ENCODE data around the gene KLHL29. TPM values are rescaled to one million over a fixed set of nuclear protein-coding genes. Genes with fewer than 3 reads are reported as not detected.

KLHL29 gene
- total RNA-seq, 2 experiments from 2014 or later, result 0.23 to 0.66 TPM

DNA sequence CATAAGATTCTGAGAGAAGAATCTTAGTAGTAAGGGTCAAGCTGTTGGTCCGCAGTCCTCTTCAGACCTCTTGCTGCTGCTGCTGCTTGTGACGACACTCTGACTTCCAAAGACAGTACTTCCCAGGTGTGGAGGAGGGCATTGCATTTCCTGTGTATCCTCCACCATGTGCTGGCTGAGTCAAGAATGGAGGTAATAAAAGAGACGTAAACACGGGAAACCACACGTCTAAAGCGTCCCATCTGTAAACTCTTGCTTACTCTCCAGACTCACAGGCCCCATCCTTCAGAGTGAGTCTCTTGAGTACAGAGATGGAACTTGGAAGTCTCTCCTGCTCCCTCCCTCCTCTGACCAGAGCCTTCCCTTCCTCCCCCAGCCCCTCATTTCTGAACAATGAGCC is 25.6 kb downstream of the KLHL29 start:
- CTCF ChIA-PET (ENCODE audit: unreplicated experiment), result no interaction called here

DNA sequence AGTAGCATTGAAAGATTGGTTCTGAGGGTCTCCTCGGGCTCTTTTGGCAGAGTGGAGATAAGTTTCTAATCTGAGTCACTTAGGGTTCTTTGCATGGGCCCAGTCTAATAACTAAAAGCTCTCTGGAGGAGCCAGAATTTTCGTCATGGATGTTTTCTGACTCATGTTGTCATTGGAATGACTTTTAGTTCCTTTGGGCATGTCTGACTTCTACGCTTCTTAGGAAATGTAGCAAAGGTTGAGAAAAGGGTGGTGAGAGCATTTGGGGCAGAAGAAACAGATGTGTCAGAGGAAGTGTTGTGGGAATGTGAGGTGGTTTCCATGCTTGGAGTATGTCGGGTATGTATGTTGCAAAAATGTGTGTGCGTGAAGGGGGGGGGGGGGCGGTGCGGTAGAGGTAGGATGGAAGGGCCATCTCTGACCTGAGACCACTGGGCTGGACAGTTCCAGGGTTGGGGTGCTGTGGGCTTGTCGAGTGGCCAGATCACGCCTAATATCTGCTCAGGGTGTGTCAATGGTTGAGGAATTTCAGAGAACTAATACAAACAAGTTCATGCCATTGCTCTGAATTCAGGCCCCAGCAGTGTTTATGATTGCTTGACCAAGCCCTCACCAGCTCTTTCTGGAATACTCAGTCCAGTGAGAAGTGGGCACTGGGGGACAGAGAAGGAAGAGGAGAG is 26.9 kb downstream of the KLHL29 start:
- no peak overlapping the region for H3K27ac ChIP-seq (ENCODE audit: low read depth, low read length, poor library complexity, severe bottlenecking)
- H4K20me1 ChIP-seq (ENCODE audit: insufficient read depth, low read length), result no peaks in the 10 kb centered on the region
- no peaks in the 10 kb centered on the region for H3K36me3 ChIP-seq (ENCODE audit: insufficient read depth, low read length)
- no peaks in the 10 kb centered on the region for H3K4me1 ChIP-seq (ENCODE audit: insufficient read depth, low read length, poor library complexity, severe bottlenecking)
- ChIA-PET CTCF (ENCODE audit: unreplicated experiment) (interaction anchor here (0.6 kb wide), 1 partner anchor 39 kb away, joined by 4 read pairs; no protein-coding TSS in a partner anchor), POLR2A (interaction anchor here (0.5 to 0.8 kb wide), 3 partner anchors 12 to 63 kb away, joined by 3 read pairs; no protein-coding TSS in a partner anchor)
- intact Hi-C loops (cut with micrococcal nuclease; ENCODE audit: unreplicated experiment), result no loop called here
- TF ChIP-seq EZH2phosphoT487 (IDR thresholded peaks at IDR 0.05; ENCODE audit: borderline replicate concordance, low read depth, low read length), result no peak
- TF ChIP-seq, protein P1, sequence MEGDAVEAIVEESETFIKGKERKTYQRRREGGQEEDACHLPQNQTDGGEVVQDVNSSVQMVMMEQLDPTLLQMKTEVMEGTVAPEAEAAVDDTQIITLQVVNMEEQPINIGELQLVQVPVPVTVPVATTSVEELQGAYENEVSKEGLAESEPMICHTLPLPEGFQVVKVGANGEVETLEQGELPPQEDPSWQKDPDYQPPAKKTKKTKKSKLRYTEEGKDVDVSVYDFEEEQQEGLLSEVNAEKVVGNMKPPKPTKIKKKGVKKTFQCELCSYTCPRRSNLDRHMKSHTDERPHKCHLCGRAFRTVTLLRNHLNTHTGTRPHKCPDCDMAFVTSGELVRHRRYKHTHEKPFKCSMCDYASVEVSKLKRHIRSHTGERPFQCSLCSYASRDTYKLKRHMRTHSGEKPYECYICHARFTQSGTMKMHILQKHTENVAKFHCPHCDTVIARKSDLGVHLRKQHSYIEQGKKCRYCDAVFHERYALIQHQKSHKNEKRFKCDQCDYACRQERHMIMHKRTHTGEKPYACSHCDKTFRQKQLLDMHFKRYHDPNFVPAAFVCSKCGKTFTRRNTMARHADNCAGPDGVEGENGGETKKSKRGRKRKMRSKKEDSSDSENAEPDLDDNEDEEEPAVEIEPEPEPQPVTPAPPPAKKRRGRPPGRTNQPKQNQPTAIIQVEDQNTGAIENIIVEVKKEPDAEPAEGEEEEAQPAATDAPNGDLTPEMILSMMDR (conservative IDR thresholded peaks at IDR 0.05; ENCODE audit: low read length), result no peak
- no peak overlapping the region for H3K4me3 ChIP-seq (ENCODE audit: low read depth, low read length, poor library complexity, severe bottlenecking)
- no peaks in the 10 kb centered on the region for H3K9me2 ChIP-seq (ENCODE audit: insufficient read depth, low read length)
- no peak overlapping the region for H2AFZ ChIP-seq (ENCODE audit: low read length)
- DNase-seq (ENCODE audit: low spot score), result no peak
- no peak overlapping the region for H3K4me2 ChIP-seq (ENCODE audit: low read length)
- no peaks in the 10 kb centered on the region for H3K9me3 ChIP-seq (ENCODE audit: low read length)
- H3K79me2 ChIP-seq (ENCODE audit: insufficient read depth, low read depth, low read length), result no peaks in the 10 kb centered on the region
- BruUV-seq (replicated peaks), result no TSS peak

More for the DNA sequence above, 25.6 kb downstream of the KLHL29 start:
- Histone ChIP-seq H3K27ac (ENCODE audit: low read depth, low read length, poor library complexity, severe bottlenecking) (no peak overlapping the region), H3K79me2 (ENCODE audit: insufficient read depth, low read depth, low read length) (no peaks in the 10 kb centered on the region), H4K20me1 (ENCODE audit: insufficient read depth, low read length) (no peaks in the 10 kb centered on the region), H3K4me1 (ENCODE audit: insufficient read depth, low read length, poor library complexity, severe bottlenecking) (no peaks in the 10 kb centered on the region), H3K9me3 (ENCODE audit: low read length) (no peaks in the 10 kb centered on the region), H3K36me3 (ENCODE audit: insufficient read depth, low read length) (no peaks in the 10 kb centered on the region), H3K4me3 (ENCODE audit: low read depth, low read length, poor library complexity, severe bottlenecking) (no peak overlapping the region), H3K9me2 (ENCODE audit: insufficient read depth, low read length) (no peaks in the 10 kb centered on the region), H3K4me2 (ENCODE audit: low read length) (no peak overlapping the region), H2AFZ (ENCODE audit: low read length) (no peak overlapping the region)
- TF ChIP-seq EZH2phosphoT487 (IDR thresholded peaks at IDR 0.05; ENCODE audit: borderline replicate concordance, low read depth, low read length), result no peak
- no TSS peak for BruUV-seq (replicated peaks)
- intact Hi-C loops (cut with micrococcal nuclease; ENCODE audit: unreplicated experiment), result no loop called here
- POLR2A ChIA-PET, result interaction anchor here (0.6 to 1.1 kb wide), 2 partner anchors 65 to 366 kb away, joined by 3 to 6 read pairs; no protein-coding TSS in a partner anchor
- DNase-seq (ENCODE audit: low spot score), result no peak

DNA sequence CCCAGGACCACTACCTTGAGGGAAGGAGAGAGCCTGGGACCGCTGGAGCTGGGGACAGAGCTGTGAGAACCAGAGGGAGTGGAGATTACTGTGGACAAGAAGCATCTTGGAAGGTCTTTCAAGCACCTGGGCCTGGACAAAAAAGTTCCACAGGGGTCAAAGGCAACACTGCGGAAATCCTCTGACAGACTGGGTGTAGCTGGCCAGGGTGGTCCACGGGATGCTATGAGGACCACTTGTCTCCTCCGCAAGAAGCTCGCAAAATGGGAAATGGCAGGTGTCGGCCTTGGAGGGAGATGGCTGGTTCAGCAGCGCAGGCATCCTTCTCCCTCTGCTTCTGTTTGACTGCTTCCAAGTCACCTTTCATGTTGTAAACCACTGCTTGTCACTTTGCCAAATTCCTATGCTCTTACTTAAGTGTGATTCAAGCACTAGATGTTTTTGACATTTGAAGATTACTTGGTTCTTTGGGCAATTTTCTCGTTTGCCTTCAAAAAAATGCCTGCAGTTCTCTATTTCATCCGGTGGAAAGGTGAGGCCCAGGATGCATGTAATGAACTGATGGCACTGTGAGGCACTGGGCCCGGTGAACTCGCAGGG is 27.7 kb downstream of the KLHL29 start:
- H3K9me2 ChIP-seq (ENCODE audit: insufficient read depth, low read length), result no peaks in the 10 kb centered on the region

More for the DNA sequence above, 27.7 kb downstream of the KLHL29 start:
- Histone ChIP-seq H3K4me1 (ENCODE audit: insufficient read depth, low read length, poor library complexity, severe bottlenecking) (no peaks in the 10 kb centered on the region), H3K9me3 (ENCODE audit: low read length) (no peaks in the 10 kb centered on the region), H4K20me1 (ENCODE audit: insufficient read depth, low read length) (no peaks in the 10 kb centered on the region), H2AFZ (ENCODE audit: low read length) (no peak overlapping the region), H3K36me3 (ENCODE audit: insufficient read depth, low read length) (no peaks in the 10 kb centered on the region), H3K4me3 (ENCODE audit: low read depth, low read length, poor library complexity, severe bottlenecking) (no peak overlapping the region), H3K79me2 (ENCODE audit: insufficient read depth, low read depth, low read length) (no peaks in the 10 kb centered on the region), H3K27ac (ENCODE audit: low read depth, low read length, poor library complexity, severe bottlenecking) (no peak overlapping the region), H3K4me2 (ENCODE audit: low read length) (no peak overlapping the region)
- BruUV-seq (replicated peaks), result no TSS peak
- DNase-seq (ENCODE audit: low spot score), result no peak
- CTCF ChIA-PET (ENCODE audit: unreplicated experiment), result no interaction called here
- POLR2A ChIA-PET, result interaction anchor here (0.6 kb wide), 1 partner anchor 13 kb away, joined by 3 read pairs; no protein-coding TSS in a partner anchor
- no peak for TF ChIP-seq EZH2phosphoT487 (IDR thresholded peaks at IDR 0.05; ENCODE audit: borderline replicate concordance, low read depth, low read length)
- TF ChIP-seq, protein P1 (conservative IDR thresholded peaks at IDR 0.05; ENCODE audit: low read length), result no peak
- intact Hi-C loops (cut with micrococcal nuclease; ENCODE audit: unreplicated experiment), result no loop called here

Data from OCI-LY7 (cell line).